Cerebellar nuclear complex (tissue), 1 donor: ENCODE measurements around the gene RFWD3.

ENCODE experiments used
- DNase-seq, 2 experiments: peaks; one replicate each; lab custom pipeline; 2025; lab: John Stamatoyannopoulos, UW

RFWD3 gene

GRCh38 chr16:74578433-74578832, 88.2 kb downstream of the RFWD3 start:
- no peak for DNase-seq

GRCh38 chr16:74577882-74578366, 88.8 kb downstream of the RFWD3 start:
- DNase-seq: no peak

GRCh38 chr16:74575807-74576643, 90.7 kb downstream of the RFWD3 start:
- no peak for DNase-seq

GRCh38 chr16:74575175-74575806, 91.4 kb downstream of the RFWD3 start:
- no peak for DNase-seq

GRCh38 chr16:74574146-74574545, 92.5 kb downstream of the RFWD3 start:
- DNase-seq: no peak

GRCh38 chr16:74573622-74574021, 93.1 kb downstream of the RFWD3 start:
- no peak for DNase-seq
